SK-N-MC (cell line): ENCODE measurements around the gene EXOSC6.
"Not testable (repeated sequence)": the region's sequence is repeated elsewhere in the genome, so short reads cannot be mapped to it uniquely, and the experiment has no call there.

Source experiments
- EZH2 ChIP-seq: fragments of 200-600 bp; sonication (generic); IDR thresholded peaks from one replicate; pipeline ENCODE4 v1.6.1; 2017; ENCODE audit warnings: antibody characterized with exemption
- FOXP2 ChIP-seq: optimal IDR thresholded peaks from 2 replicates; pipeline ENCODE3; 2011; ENCODE audit warnings: mild to moderate bottlenecking, moderate library complexity; ENCODE audit not compliant: insufficient read depth; ENCODE audit errors: extremely low read length, control extremely low read depth
- POLR2AphosphoS5 ChIP-seq: IDR thresholded peaks from 2 replicates; pipeline ENCODE4 v1.6.1; 2012; ENCODE audit warnings: mild to moderate bottlenecking, low read depth, low read length, borderline replicate concordance

- not testable (repeated sequence) for TF ChIP-seq EZH2, POLR2AphosphoS5, FOXP2
These were observed 53.1 kb downstream of the EXOSC6 start for GRCh38 chr16:70198666-70199065.
